ENCODE data around the gene ARTN. TPM values are rescaled to one million over a fixed set of nuclear protein-coding genes. Genes with fewer than 3 reads are reported as not detected.

ARTN gene
- total and polyA plus RNA-seq, 9 of the 15 experiments (the other 6 are each of a cell fraction or from before 2014, with no cell fraction given): 0.06 to 0.38 TPM; not detected in 7

- TF ChIP-seq ZNF140 (CRISPR knock-in tag; IDR thresholded peaks at IDR 0.05): no peak
- no peak for TF ChIP-seq HDAC8 (tag; IDR thresholded peaks at IDR 0.05)
- no peak for TF ChIP-seq PCBP2 (IDR thresholded peaks at IDR 0.05; ENCODE audit: low read depth, low read length, poor library complexity, severe bottlenecking)
- no peak for TF ChIP-seq ZNF589 (CRISPR knock-in tag; IDR thresholded peaks at IDR 0.05; ENCODE audit: low read depth)
- TF ChIP-seq MYNN (IDR thresholded peaks at IDR 0.05): 0 out of 2 replicates have a peak, but pooled peaks have one; percentile 8
- TF ChIP-seq MYNN (CRISPR knock-in tag; IDR thresholded peaks at IDR 0.05): no peak
- no peak for TF ChIP-seq ZNF217 (CRISPR knock-in tag; IDR thresholded peaks at IDR 0.05)
- no peak for TF ChIP-seq ZNF280B (CRISPR knock-in tag; IDR thresholded peaks at IDR 0.05)
- TF ChIP-seq FOXK2 (conservative IDR thresholded peaks at IDR 0.05 in 1 of 2, IDR thresholded peaks at IDR 0.05 in 1 of 2; ENCODE audit: low read depth in 2 of 2): peak in 1 of 2 experiments; percentile 50; a peak in 1 of 4 replicates
- no peak for TF ChIP-seq SMAD2 (IDR thresholded peaks at IDR 0.05; ENCODE audit: low read depth, low read length)
- no peak for TF ChIP-seq BRCA1 (IDR thresholded peaks at IDR 0.05)
- no peak for TF ChIP-seq BRCA1 (CRISPR knock-in tag; IDR thresholded peaks at IDR 0.05)
- TF ChIP-seq DDX20 (tag; IDR thresholded peaks at IDR 0.05; ENCODE audit: low read depth): no peak
- no peak for TF ChIP-seq POLR2H (tag; IDR thresholded peaks at IDR 0.05; ENCODE audit: low read depth)
- TF ChIP-seq SMARCC2 (IDR thresholded peaks at IDR 0.05; ENCODE audit: low read depth): no peak
- TF ChIP-seq ZNF717 (CRISPR knock-in tag; IDR thresholded peaks at IDR 0.05): no peak
- no peak for TF ChIP-seq ZNF780A (CRISPR knock-in tag; IDR thresholded peaks at IDR 0.05)
- TF ChIP-seq TFAP4 (CRISPR knock-in tag; IDR thresholded peaks at IDR 0.05; ENCODE audit: borderline replicate concordance): peak; percentile 78; the same call in 1 of the 2 replicates
- TF ChIP-seq KLF1 (tag; IDR thresholded peaks at IDR 0.05): no peak
- no peak for TF ChIP-seq GABPB1 (CRISPR knock-in tag; IDR thresholded peaks at IDR 0.05)
- TF ChIP-seq CBX8 (IDR thresholded peaks at IDR 0.05; ENCODE audit: borderline replicate concordance, extremely low read depth, low read depth, low read length, poor library complexity, severe bottlenecking): no peak
- peak; percentile 35 for TF ChIP-seq PHF20 (IDR thresholded peaks at IDR 0.05; ENCODE audit: partially characterized antibody)
- no peak for TF ChIP-seq ZC3H11A (IDR thresholded peaks at IDR 0.05; ENCODE audit: low read depth, low read length)
- TF ChIP-seq CREB5 (CRISPR knock-in tag; IDR thresholded peaks at IDR 0.05): no peak
- TF ChIP-seq MXD1 (CRISPR knock-in tag; IDR thresholded peaks at IDR 0.05; ENCODE audit: borderline replicate concordance, poor library complexity, severe bottlenecking): peak; percentile 40
- no peak for TF ChIP-seq ZNF146 (CRISPR knock-in tag; IDR thresholded peaks at IDR 0.05; ENCODE audit: unreplicated experiment)
Measured at GRCh38 chr1:43979528-43980254, 46.1 kb downstream of the ARTN start (continued).

Data from K562 (cell line).